Fibroblast of pulmonary artery (primary cell): ENCODE data around the gene STX8.

ENCODE experiments used
- DNase-seq: peaks from one replicate; pipeline ENCODE4 v3.0.0-alpha.2; 2010; ENCODE audit warnings: low read depth
- H3K4me3 ChIP-seq: replicated peaks from 2 replicates; pipeline ENCODE4 v1.5.1; 2011; ENCODE audit warnings: low read depth, mild to moderate bottlenecking, control low read depth, low read length, moderate library complexity
- TF ChIP-seq, protein P1 (sequence below): IDR thresholded peaks from 2 replicates; pipeline ENCODE4 v1.5.1; 2011; ENCODE audit warnings: mild to moderate bottlenecking, control low read depth, low read length, inconsistent platforms; ENCODE audit errors: missing control alignments

STX8 gene

DNA sequence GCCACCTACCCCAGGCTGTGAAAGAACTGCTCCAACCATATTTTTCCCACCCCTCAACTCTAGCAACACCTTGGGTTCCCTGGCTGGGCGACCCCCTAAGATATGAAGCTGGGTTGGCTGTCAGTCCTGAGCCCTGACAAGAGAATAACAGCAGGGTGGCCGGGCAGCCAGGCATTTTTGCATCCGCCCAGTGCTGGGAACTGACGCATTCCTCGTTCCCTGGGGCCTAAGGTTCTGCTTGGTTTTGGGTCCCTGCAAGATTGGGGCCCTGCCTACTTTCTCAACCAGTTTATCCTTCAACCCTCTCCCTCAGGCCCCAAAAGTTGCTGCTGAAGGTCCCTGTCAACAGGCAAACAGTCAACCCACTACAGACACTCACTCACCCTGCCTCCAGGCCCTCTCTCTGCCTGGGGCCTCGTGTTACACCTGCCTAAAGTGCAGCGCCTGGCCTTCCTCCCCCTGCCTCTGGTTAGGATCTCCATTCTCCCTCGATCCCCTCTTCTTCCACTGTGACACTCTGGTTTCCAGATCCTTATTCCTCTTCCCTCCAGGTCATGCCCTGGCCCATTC, 151.5 kb downstream of the STX8 start:
- no peak overlapping the region for H3K4me3 ChIP-seq
- no peak for DNase-seq
- TF ChIP-seq, protein P1, sequence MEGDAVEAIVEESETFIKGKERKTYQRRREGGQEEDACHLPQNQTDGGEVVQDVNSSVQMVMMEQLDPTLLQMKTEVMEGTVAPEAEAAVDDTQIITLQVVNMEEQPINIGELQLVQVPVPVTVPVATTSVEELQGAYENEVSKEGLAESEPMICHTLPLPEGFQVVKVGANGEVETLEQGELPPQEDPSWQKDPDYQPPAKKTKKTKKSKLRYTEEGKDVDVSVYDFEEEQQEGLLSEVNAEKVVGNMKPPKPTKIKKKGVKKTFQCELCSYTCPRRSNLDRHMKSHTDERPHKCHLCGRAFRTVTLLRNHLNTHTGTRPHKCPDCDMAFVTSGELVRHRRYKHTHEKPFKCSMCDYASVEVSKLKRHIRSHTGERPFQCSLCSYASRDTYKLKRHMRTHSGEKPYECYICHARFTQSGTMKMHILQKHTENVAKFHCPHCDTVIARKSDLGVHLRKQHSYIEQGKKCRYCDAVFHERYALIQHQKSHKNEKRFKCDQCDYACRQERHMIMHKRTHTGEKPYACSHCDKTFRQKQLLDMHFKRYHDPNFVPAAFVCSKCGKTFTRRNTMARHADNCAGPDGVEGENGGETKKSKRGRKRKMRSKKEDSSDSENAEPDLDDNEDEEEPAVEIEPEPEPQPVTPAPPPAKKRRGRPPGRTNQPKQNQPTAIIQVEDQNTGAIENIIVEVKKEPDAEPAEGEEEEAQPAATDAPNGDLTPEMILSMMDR: no peak

GRCh38 chr17:9421525-9421924, 154.1 kb downstream of the STX8 start:
- no peak overlapping the region for H3K4me3 ChIP-seq
- TF ChIP-seq, protein P1: no peak
- no peak for DNase-seq

DNA sequence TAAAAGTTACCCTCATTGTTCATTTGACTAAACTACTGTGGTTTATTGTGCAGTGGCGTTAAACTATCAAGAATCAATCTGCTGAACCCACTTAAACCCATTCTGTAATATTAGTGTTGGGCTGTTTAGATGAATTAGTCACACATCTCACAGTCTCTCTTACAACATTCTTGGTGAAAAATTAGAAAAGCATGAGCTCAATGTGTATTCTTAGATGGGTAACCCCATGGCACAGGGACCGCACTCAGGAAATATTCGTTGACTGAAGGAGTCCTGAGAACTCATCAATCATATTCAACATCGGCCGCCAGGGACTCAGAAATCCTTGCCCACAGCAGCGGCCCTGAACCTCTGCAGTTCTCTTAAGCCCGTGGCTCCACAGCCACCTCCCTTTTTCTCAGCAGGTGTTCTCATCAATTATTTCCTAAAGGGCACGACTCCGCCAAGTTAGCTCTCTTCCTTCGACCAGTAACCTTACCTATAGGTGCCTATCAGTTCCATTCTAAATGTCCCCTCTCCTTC, 155.6 kb downstream of the STX8 start:
- H3K4me3 ChIP-seq: no peak overlapping the region

GRCh38 chr17:9414471-9414870, 161.1 kb downstream of the STX8 start:
- TF ChIP-seq, protein P1: no peak
- no peak overlapping the region for H3K4me3 ChIP-seq
- DNase-seq: no peak

More for the DNA sequence above, 155.6 kb downstream of the STX8 start:
- TF ChIP-seq, protein P1: no peak
- no peak for DNase-seq

- no peak overlapping the region for H3K4me3 ChIP-seq
- TF ChIP-seq, protein P1: no peak
- DNase-seq: no peak
These were observed 164.9 kb downstream of the STX8 start for GRCh38 chr17:9410737-9411136.

DNA sequence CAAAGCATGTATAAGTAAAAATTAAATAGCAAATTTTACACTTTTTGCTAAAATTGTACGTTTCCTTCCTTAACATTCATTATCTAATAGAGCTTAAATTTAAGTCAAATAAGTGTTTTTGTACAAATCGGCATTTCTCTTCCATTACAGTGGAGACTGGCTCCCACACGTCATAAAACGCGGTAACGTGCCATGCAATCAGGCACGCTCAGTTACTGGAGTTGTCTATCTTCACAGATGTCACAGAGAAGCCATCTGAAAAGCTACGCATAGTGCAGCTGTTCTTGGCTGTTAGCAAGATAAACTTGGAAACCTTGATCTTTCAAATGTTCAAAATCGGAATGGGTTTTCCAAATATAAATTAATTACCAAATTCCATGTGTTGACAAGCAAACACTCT, 165.3 kb downstream of the STX8 start:
- TF ChIP-seq, protein P1: no peak
- DNase-seq: no peak
- no peak overlapping the region for H3K4me3 ChIP-seq

GRCh38 chr17:9409878-9410277, 165.7 kb downstream of the STX8 start:
- H3K4me3 ChIP-seq: no peak overlapping the region
- TF ChIP-seq, protein P1: no peak
- no peak for DNase-seq
